Stimulated activated CD8-positive, alpha-beta memory T cell treated with anti-CD3 and anti-CD28 coated beads, Interleukin-15, amount 100 ng/mL, for 4 hours (primary cell): ENCODE measurements around the gene IQGAP2.

Experiments
- DNase-seq, 2 donors: peaks; one replicate each; pipeline ENCODE4 v3.0.0-alpha.2; 2020; ENCODE audit warnings: low read depth in 2 of 2

Gene IQGAP2

GRCh38 chr5:76383126-76383832, 19.8 kb upstream of the IQGAP2 start:
- no peak for DNase-seq

- no peak for DNase-seq
Observed at GRCh38 chr5:76384189-76384588, 18.9 kb upstream of the IQGAP2 start.

- DNase-seq, result no peak
Observed at GRCh38 chr5:76384705-76385104, 18.4 kb upstream of the IQGAP2 start.

GRCh38 chr5:76385540-76385939, 17.5 kb upstream of the IQGAP2 start:
- no peak for DNase-seq

GRCh38 chr5:76386360-76386759, 16.7 kb upstream of the IQGAP2 start:
- DNase-seq, result no peak

GRCh38 chr5:76388236-76388635, 14.8 kb upstream of the IQGAP2 start:
- no peak for DNase-seq

GRCh38 chr5:76388791-76389512, 14.1 kb upstream of the IQGAP2 start:
- DNase-seq, result no peak

GRCh38 chr5:76389513-76390154, 13.5 kb upstream of the IQGAP2 start:
- no peak for DNase-seq

- no peak for DNase-seq
Observed at GRCh38 chr5:76391014-76391413, 12.1 kb upstream of the IQGAP2 start.

GRCh38 chr5:76393035-76393680, 9.9 kb upstream of the IQGAP2 start:
- DNase-seq, result no peak

- DNase-seq, result no peak
Observed at GRCh38 chr5:76397200-76397599, 5.9 kb upstream of the IQGAP2 start.

GRCh38 chr5:76399268-76399667, 3.8 kb upstream of the IQGAP2 start:
- DNase-seq, result no peak

- no peak for DNase-seq
Observed at GRCh38 chr5:76400466-76400865, 2.6 kb upstream of the IQGAP2 start.

- no peak for DNase-seq
Observed at GRCh38 chr5:76401801-76402250, 1.3 kb upstream of the IQGAP2 start.

GRCh38 chr5:76402251-76402885, 717 bp upstream of the IQGAP2 start:
- DNase-seq, result peak; percentile 54 to 62

GRCh38 chr5:76403766-76404222, 709 bp downstream of the IQGAP2 start:
- DNase-seq, result peak; percentile 30 to 31

GRCh38 chr5:76404223-76405211, 1.4 kb downstream of the IQGAP2 start:
- peak; percentile 45 to 57 for DNase-seq

- DNase-seq, result no peak
Observed at GRCh38 chr5:76406014-76406413, 2.9 kb downstream of the IQGAP2 start.

GRCh38 chr5:76406673-76407072, 3.6 kb downstream of the IQGAP2 start:
- no peak for DNase-seq

- DNase-seq, result no peak
Observed at GRCh38 chr5:76408104-76408654, 5.1 kb downstream of the IQGAP2 start.
